Gastrocnemius medialis (tissue), 4 donors: ENCODE results near the gene NFIA. TPM values are rescaled to one million over a fixed set of nuclear protein-coding genes. Genes with fewer than 3 reads are reported as not detected.

Experiments
- ATAC-seq, 2 donors: fragments of 150-250 bp; one replicate each; pipeline ENCODE4 v1.9.1; 2016
- DNase-seq, 2 donors: peaks; one replicate each; pipeline ENCODE4 v3.0.0-alpha.2; 2019
- H3K27ac ChIP-seq, 4 donors: fragments of 200-600 bp; sonication (generic); 1 replicate in 1 of 4; 2 replicates in 3 of 4; pipeline ENCODE4 v1.5.1; 2016 to 2018; ENCODE audit warnings: mild to moderate bottlenecking in 2 of 4, moderate library complexity in 1 of 4
- H3K27me3 ChIP-seq, 3 donors: fragments of 200-600 bp; sonication (generic) in 2 of 3; 1 replicate in 1 of 3; 2 replicates in 2 of 3; pipeline versions ENCODE4 v1.5.1 to v1.6.0; 2016 to 2019; ENCODE audit warnings: mild to moderate bottlenecking in 1 of 3, moderate library complexity in 1 of 3
- H3K36me3 ChIP-seq, 2 donors: fragments of 200-600 bp; sonication (generic) in 1 of 2; one replicate each; pipeline ENCODE4 v1.5.1; 2017 to 2018
- H3K4me1 ChIP-seq, 2 donors: fragments of 200-600 bp; sonication (generic) in 1 of 2; one replicate each; pipeline ENCODE4 v1.5.1; 2016 to 2017; ENCODE audit warnings: mild to moderate bottlenecking in 2 of 2
- H3K4me3 ChIP-seq, 4 donors: fragments of 200-600 bp; sonication (generic) in 3 of 4; 1 replicate in 1 of 4; 2 replicates in 3 of 4; pipeline ENCODE4 v1.5.1; 2016 to 2019; ENCODE audit warnings: mild to moderate bottlenecking in 2 of 4
- H3K9me3 ChIP-seq, 3 donors: fragments of 200-600 bp; sonication (generic) in 2 of 3; 1 replicate in 1 of 3; 2 replicates in 2 of 3; pipeline ENCODE4 v1.5.1; 2016 to 2019
- CTCF ChIP-seq, 5 experiments: fragments of 450-650 bp in 3 of 5; fragments of 200-600 bp in 2 of 5; sonication (generic) in 2 of 5; IDR thresholded peaks in 4 of 5; conservative IDR thresholded peaks in 1 of 5; 1 replicate in 4 of 5; 2 replicates in 1 of 5; pipeline ENCODE4 v1.5.1; 2016 to 2019; ENCODE audit warnings: antibody characterized with exemption in 5 of 5, mild to moderate bottlenecking in 3 of 5, moderate library complexity in 3 of 5
- POLR2A ChIP-seq, 2 donors: fragments of 450-650 bp; IDR thresholded peaks; one replicate each; pipeline ENCODE4 v1.6.1; 2017; ENCODE audit warnings: antibody characterized with exemption in 2 of 2, mild to moderate bottlenecking in 2 of 2, moderate library complexity in 2 of 2
- in situ Hi-C, 4 donors: fragments of 200-750 bp; cut with MboI; loops; one replicate each; pipeline versions ENCODE4 v1.15.0 to v1.8.0; 2017; ENCODE audit warnings: low sequenced_read_pairs in 4 of 4
- intact Hi-C: fragments of 100-400 bp; cut with DNase I; formaldehyde crosslinking; loops from one replicate; pipeline ENCODE4 v1.15.1; 2023; ENCODE audit warnings: low total_unique reads
- total RNA-seq, 4 donors: library from RNA; depleted of rRNA; stranded (reverse); fragments of >200 nt; gene quantifications; one replicate each; pipeline versions ENCODE4 v1.1.0 to v1.2.3, GENCODE V29; 2016

NFIA gene
- total RNA-seq, 4 donors from 2014 or later, result 12.9 to 27.0 (median 26.6) TPM

- Histone ChIP-seq H3K9me3 (no peaks in the 10 kb centered on the region), H3K36me3 (no peaks in the 10 kb centered on the region), H3K4me1 (peaks cover 0 to 23% of the 10 kb centered on the region in 2 donors), H3K4me3 (no peak overlapping the region), H3K27ac (peak overlapping the region; percentile 24 to 61 (median 50)), H3K27me3 (no peaks in the 10 kb centered on the region)
- ATAC-seq (peak in 1 of 2 donors; percentile 72), DNase-seq (no peak)
- in situ Hi-C loops (no loop called here), intact Hi-C loops (no loop called here)
- TF ChIP-seq POLR2A (IDR thresholded peaks at IDR 0.05), result no peak
- no peak for TF ChIP-seq CTCF (IDR thresholded peaks at IDR 0.05 in 4 of 5, conservative IDR thresholded peaks at IDR 0.05 in 1 of 5)
These were observed 354.2 kb downstream of the NFIA start for GRCh38 chr1:61436491-61437120.

DNA sequence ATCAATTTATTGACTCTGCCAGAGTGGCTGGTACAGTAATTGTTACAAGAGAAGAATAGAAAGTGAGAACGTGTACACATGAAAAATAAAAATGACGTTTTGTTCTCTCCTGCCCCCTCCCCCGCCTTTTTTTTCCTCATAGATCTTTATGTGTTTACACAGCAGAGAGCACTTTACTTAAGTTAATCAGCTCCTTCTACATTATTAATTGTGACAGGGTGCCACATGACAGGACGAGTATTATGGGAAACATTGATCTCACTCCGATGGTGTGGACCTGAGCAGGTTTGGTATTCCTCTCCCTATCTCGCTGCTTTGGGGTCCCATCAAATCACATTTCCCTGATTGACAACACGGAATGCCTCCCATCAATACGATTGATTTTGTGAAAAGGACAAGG lies 356.9 kb downstream of the NFIA start:
- Histone ChIP-seq H3K4me3 (no peak overlapping the region), H3K36me3 (no peaks in the 10 kb centered on the region), H3K4me1 (peaks cover 0 to 41% of the 10 kb centered on the region in 2 donors), H3K27ac (no peak overlapping the region), H3K9me3 (no peaks in the 10 kb centered on the region), H3K27me3 (no peaks in the 10 kb centered on the region)
- in situ Hi-C loops, result no loop called here
- ATAC-seq (no peak), DNase-seq (no peak)
- intact Hi-C loops, result no loop called here
- TF ChIP-seq CTCF (IDR thresholded peaks at IDR 0.05 in 4 of 5, conservative IDR thresholded peaks at IDR 0.05 in 1 of 5) (no peak), POLR2A (IDR thresholded peaks at IDR 0.05) (no peak)

DNA sequence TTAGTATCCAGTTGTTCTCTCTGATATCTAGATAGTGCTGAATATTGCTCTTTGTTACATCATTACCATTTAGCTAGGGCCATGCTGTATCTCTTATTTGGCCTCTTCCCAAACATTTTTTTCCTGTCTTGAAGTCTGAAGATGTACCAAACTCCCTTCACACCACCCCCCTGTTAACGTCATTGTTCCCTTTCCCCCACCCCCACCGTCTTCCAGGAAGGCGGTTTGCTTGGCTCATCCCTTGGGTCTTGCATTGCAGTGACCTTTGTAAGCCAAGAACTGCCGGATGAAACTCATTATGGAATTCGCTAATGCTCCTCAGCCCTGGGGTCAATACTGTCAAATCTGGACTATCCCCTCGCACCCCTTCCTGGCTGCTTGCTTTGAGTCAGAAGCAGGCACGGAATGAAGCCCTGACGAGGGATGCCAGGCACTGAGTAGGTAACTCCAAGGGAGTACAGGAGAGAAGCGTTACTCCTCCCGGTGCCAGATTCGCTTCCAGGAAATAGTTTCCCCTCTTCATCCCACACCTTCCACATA lies 359.4 kb downstream of the NFIA start:
- DNase-seq (peak; percentile 13 to 39), ATAC-seq (peak; percentile 70 to 73)
- no peaks in the 10 kb centered on the region for H3K36me3 ChIP-seq
- no peaks in the 10 kb centered on the region for H3K27me3 ChIP-seq
- H3K9me3 ChIP-seq, result no peaks in the 10 kb centered on the region
- no peak for TF ChIP-seq CTCF (IDR thresholded peaks at IDR 0.05 in 4 of 5, conservative IDR thresholded peaks at IDR 0.05 in 1 of 5)
- no peak for TF ChIP-seq POLR2A (IDR thresholded peaks at IDR 0.05)
- intact Hi-C loops, result loop anchor here (10.0 kb wide), 1 partner anchor 197 kb away; no protein-coding TSS in a partner anchor
- H3K4me1 ChIP-seq, result peaks cover 0 to 37% of the 10 kb centered on the region in 2 donors
- in situ Hi-C loops, result no loop called here
- peak overlapping the region; percentile 48 to 65 (median 52) for H3K27ac ChIP-seq
- H3K4me3 ChIP-seq, result no peak overlapping the region

- Histone ChIP-seq H3K4me3 (no peak overlapping the region), H3K27ac (peak overlapping the region; percentile 48 to 65 (median 52)), H3K27me3 (no peaks in the 10 kb centered on the region), H3K36me3 (no peaks in the 10 kb centered on the region), H3K4me1 (peaks cover 0 to 33% of the 10 kb centered on the region in 2 donors), H3K9me3 (no peaks in the 10 kb centered on the region)
- DNase-seq, result no peak
- intact Hi-C loops, result loop anchor here (10.0 kb wide), 1 partner anchor 198 kb away; no protein-coding TSS in a partner anchor
- in situ Hi-C loops, result no loop called here
- ATAC-seq, result no peak
- no peak for TF ChIP-seq POLR2A (IDR thresholded peaks at IDR 0.05)
- no peak for TF ChIP-seq CTCF (IDR thresholded peaks at IDR 0.05 in 4 of 5, conservative IDR thresholded peaks at IDR 0.05 in 1 of 5)
These were observed 360.2 kb downstream of the NFIA start for GRCh38 chr1:61442544-61442943.
